K562 (cell line): ENCODE measurements around the gene RACK1. TPM values are rescaled to one million over a fixed set of nuclear protein-coding genes. Genes with fewer than 3 reads are reported as not detected.

Experiments used
- AFF1 ChIP-seq, 2 experiments: fragments of 450-650 bp; IDR thresholded peaks; 2 replicates each; pipeline ENCODE4 v1.6.1; 2018; ENCODE audit warnings: mild to moderate bottlenecking in 2 of 2, low read depth in 1 of 2; ENCODE audit not compliant: partially characterized antibody in 2 of 2
- ETS2 ChIP-seq: IDR thresholded peaks from 2 replicates; pipeline ENCODE4 v1.6.1; 2016; ENCODE audit warnings: borderline replicate concordance, missing genetic modification characterization, mild to moderate bottlenecking, moderate library complexity, missing compliant biosample characterization; ENCODE audit not compliant: poor library complexity, severe bottlenecking
- FOXP4 ChIP-seq: sonication (generic); formaldehyde crosslinking; IDR thresholded peaks from 2 replicates; pipeline ENCODE4 v1.8.0; 2022; ENCODE audit warnings: mild to moderate bottlenecking, missing genetic modification reagents, borderline replicate concordance
- ID3 ChIP-seq, 2 experiments: fragments of 250-450 bp in 1 of 2; fragments of 450-650 bp in 1 of 2; sonication (Bioruptor Pico) in 1 of 2; IDR thresholded peaks; 2 replicates each; pipeline versions ENCODE4 v1.6.1 to v1.8.0; 2016 to 2021; ENCODE audit warnings: mild to moderate bottlenecking in 2 of 2, moderate library complexity in 2 of 2, missing compliant biosample characterization in 1 of 2, missing genetic modification characterization in 1 of 2
- IRF1 ChIP-seq: sonication (generic); formaldehyde crosslinking; IDR thresholded peaks from 2 replicates; pipeline ENCODE4 v1.8.0; 2022; ENCODE audit warnings: missing genetic modification reagents, mild to moderate bottlenecking, borderline replicate concordance
- MBD2 ChIP-seq: sonication (generic); IDR thresholded peaks from 2 replicates; pipeline ENCODE4 v1.6.1; 2016; ENCODE audit warnings: low read depth, borderline replicate concordance
- SIN3B ChIP-seq: fragments of 450-650 bp; IDR thresholded peaks from 2 replicates; pipeline ENCODE4 v1.6.1; 2017; ENCODE audit warnings: low read depth, mild to moderate bottlenecking, moderate library complexity
- SMARCA5 ChIP-seq: fragments of 450-650 bp; IDR thresholded peaks from 2 replicates; pipeline ENCODE4 v1.6.1; 2016
- YY1 ChIP-seq, 3 experiments: IDR thresholded peaks; 2 replicates each; pipeline ENCODE4 v1.6.1; 2011; ENCODE audit warnings: low read length in 2 of 3, mild to moderate bottlenecking in 2 of 3, moderate library complexity in 2 of 3, borderline replicate concordance in 1 of 3, control low read depth in 1 of 3, low read depth in 1 of 3; ENCODE audit not compliant: insufficient read depth in 3 of 3, insufficient replicate concordance in 2 of 3, control insufficient read depth in 1 of 3, insufficient read length in 1 of 3; ENCODE audit errors: extremely low read depth in 1 of 3
- ZBTB33 ChIP-seq: sonication (generic); formaldehyde crosslinking; IDR thresholded peaks from 2 replicates; pipeline ENCODE4 v1.8.1; 2023; ENCODE audit warnings: mild to moderate bottlenecking, missing genetic modification reagents
- ZKSCAN8 ChIP-seq: fragments of 200-800 bp; sonication (Bioruptor generic); IDR thresholded peaks from 2 replicates; pipeline ENCODE4 v1.6.1; 2016; ENCODE audit warnings: missing genetic modification characterization, missing compliant biosample characterization
- ZNF134 ChIP-seq: fragments of 250-450 bp; sonication (Bioruptor Pico); conservative IDR thresholded peaks from 2 replicates; pipeline ENCODE4 v1.4.0; 2020
- polyA plus RNA-seq, 8 experiments: library from polyadenylated mRNA; depleted of rRNA in 4 of 8; stranded (reverse) in 5 of 8; unstranded in 3 of 8; fragments of >200 nt; fragmentation: Nextera tagmentation in 2 of 8; fragmentation: Illumina TruSeq in 1 of 8; extraction: Ambion mirVana in 2 of 8; extraction: Trizol in 1 of 8; gene quantifications; 2 replicates each; pipeline versions ENCODE4 v1.2.1 to v1.2.3, GENCODE V29; 2011 to 2014; ENCODE audit warnings: inconsistent platforms in 1 of 8, missing spikeins in 1 of 8
- total RNA-seq, 7 experiments: library from RNA; depleted of rRNA in 6 of 7; stranded (reverse); fragments of >200 nt in 6 of 7; fragmentation: Illumina TruSeq in 2 of 7; extraction: Trizol in 2 of 7; gene quantifications; 2 replicates each; pipeline versions ENCODE4 v1.2.1 to v1.2.3, GENCODE V29; 2011 to 2021; ENCODE audit warnings: low replicate concordance in 1 of 7

RACK1 gene
- total and polyA plus RNA-seq, 9 of the 15 experiments (the other 6 are each of a cell fraction or from before 2014, with no cell fraction given), result 2,303 to 5,311 (median 3,833) TPM

GRCh38 chr5:181221792-181222629 is 21.7 kb downstream of the RACK1 start (continued):
- peak in 2 of 3 experiments; percentile 79 to 87 for TF ChIP-seq YY1 (IDR thresholded peaks at IDR 0.05; ENCODE audit: borderline replicate concordance in 1 of 3, control insufficient read depth in 1 of 3, extremely low read depth in 1 of 3, insufficient read depth in 3 of 3, insufficient read length in 1 of 3, insufficient replicate concordance in 2 of 3, low read depth in 1 of 3, low read length in 2 of 3)
- no peak; the same call in 1 of the 2 replicates for TF ChIP-seq MBD2
- TF ChIP-seq ZBTB33, result peak; percentile 56
- no peak for TF ChIP-seq ZNF134 (CRISPR knock-in tag)
- peak; percentile 42 for TF ChIP-seq SMARCA5
- no peak for TF ChIP-seq IRF1 (CRISPR knock-in tag)
- TF ChIP-seq AFF1 (IDR thresholded peaks at IDR 0.05; ENCODE audit: low read depth in 1 of 2, partially characterized antibody in 2 of 2), result peak in 1 of 2 experiments; percentile 89
- TF ChIP-seq SIN3B, result 0 out of 2 replicates have a peak, but pooled peaks have one; percentile 10
- no peak for TF ChIP-seq ETS2 (tag)
- no peak for TF ChIP-seq ID3 (CRISPR knock-in tag; IDR thresholded peaks at IDR 0.05)
- peak; percentile 60 for TF ChIP-seq ID3 (tag; IDR thresholded peaks at IDR 0.05)
- peak; percentile 84 for TF ChIP-seq ZKSCAN8 (CRISPR knock-in tag)
- no peak for TF ChIP-seq FOXP4 (CRISPR knock-in tag)
